Mesothelial cell of epicardium (in vitro differentiated cells): Measurements from ENCODE around the gene OR51I2. TPM values are rescaled to one million over a fixed set of nuclear protein-coding genes. Genes with fewer than 3 reads are reported as not detected.

Experiments
- DNase-seq, 2 experiments: peaks; one replicate each; pipeline ENCODE4 v3.0.0; 2021; ENCODE audit warnings: low spot score in 2 of 2; ENCODE audit not compliant: unreplicated experiment in 2 of 2
- H3K27ac Mint-ChIP-seq: 2 replicates; pipeline ENCODE4 v1.8.0; 2021; ENCODE audit warnings: mixed read lengths
- H3K27me3 Mint-ChIP-seq: 2 replicates; pipeline ENCODE4 v1.8.0; 2021; ENCODE audit warnings: low read depth, mixed read lengths
- H3K36me3 Mint-ChIP-seq: 2 replicates; pipeline ENCODE4 v1.8.0; 2021; ENCODE audit warnings: mixed read lengths
- H3K4me1 Mint-ChIP-seq: 2 replicates; pipeline ENCODE4 v1.8.0; 2021; ENCODE audit warnings: mixed read lengths
- H3K4me3 Mint-ChIP-seq: 2 replicates; pipeline ENCODE4 v1.8.0; 2021; ENCODE audit warnings: mild to moderate bottlenecking, moderate library complexity, mixed read lengths
- H3K9me3 Mint-ChIP-seq: 2 replicates; pipeline ENCODE4 v1.8.0; 2021; ENCODE audit warnings: mixed read lengths
- total RNA-seq: library from RNA; stranded (reverse); gene quantifications from 3 replicates; pipeline ENCODE4 v1.2.1, GENCODE V29; 2021
- TF ChIP-seq, protein P1 (sequence below): fragments of 200-600 bp; sonication (generic); IDR thresholded peaks from one replicate; pipeline ENCODE4 v1.5.0; 2021; ENCODE audit warnings: antibody characterized with exemption; ENCODE audit not compliant: unreplicated experiment

OR51I2 gene
- total RNA-seq, 1 donor from 2014 or later: not detected

DNA sequence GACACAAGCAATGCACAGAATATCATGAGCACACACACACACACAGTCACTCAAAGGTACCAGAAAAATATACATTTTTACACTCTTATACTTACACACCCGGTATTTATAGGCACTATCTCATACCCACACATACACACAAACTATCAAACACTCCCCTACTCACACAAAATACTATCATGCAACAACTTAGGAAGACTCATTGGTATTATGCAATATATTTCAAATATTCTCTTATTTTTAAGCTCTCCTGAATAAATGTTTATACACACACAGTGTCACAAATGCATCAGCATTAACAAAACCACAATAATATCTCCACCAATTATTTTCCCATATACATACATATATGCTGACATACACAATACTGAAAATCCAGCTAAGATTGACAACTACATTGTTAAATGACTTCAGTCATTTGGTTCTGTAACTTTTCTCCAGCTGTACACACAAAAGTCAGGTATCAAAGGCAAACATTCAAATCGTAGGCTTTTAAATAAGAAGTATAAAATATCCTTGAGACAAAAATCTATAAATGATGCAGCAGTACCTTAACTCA is 5.2 kb upstream of the OR51I2 start:
- H3K9me3 Mint-ChIP-seq: peaks cover 5% of the 10 kb centered on the region
- H3K4me3 Mint-ChIP-seq: no peak overlapping the region
- DNase-seq: no peak
- no peaks in the 10 kb centered on the region for H3K4me1 Mint-ChIP-seq
- TF ChIP-seq, protein P1, sequence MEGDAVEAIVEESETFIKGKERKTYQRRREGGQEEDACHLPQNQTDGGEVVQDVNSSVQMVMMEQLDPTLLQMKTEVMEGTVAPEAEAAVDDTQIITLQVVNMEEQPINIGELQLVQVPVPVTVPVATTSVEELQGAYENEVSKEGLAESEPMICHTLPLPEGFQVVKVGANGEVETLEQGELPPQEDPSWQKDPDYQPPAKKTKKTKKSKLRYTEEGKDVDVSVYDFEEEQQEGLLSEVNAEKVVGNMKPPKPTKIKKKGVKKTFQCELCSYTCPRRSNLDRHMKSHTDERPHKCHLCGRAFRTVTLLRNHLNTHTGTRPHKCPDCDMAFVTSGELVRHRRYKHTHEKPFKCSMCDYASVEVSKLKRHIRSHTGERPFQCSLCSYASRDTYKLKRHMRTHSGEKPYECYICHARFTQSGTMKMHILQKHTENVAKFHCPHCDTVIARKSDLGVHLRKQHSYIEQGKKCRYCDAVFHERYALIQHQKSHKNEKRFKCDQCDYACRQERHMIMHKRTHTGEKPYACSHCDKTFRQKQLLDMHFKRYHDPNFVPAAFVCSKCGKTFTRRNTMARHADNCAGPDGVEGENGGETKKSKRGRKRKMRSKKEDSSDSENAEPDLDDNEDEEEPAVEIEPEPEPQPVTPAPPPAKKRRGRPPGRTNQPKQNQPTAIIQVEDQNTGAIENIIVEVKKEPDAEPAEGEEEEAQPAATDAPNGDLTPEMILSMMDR: no peak
- no peak overlapping the region for H3K27ac Mint-ChIP-seq
- no peaks in the 10 kb centered on the region for H3K36me3 Mint-ChIP-seq
- peaks cover 39% of the 10 kb centered on the region for H3K27me3 Mint-ChIP-seq

DNA sequence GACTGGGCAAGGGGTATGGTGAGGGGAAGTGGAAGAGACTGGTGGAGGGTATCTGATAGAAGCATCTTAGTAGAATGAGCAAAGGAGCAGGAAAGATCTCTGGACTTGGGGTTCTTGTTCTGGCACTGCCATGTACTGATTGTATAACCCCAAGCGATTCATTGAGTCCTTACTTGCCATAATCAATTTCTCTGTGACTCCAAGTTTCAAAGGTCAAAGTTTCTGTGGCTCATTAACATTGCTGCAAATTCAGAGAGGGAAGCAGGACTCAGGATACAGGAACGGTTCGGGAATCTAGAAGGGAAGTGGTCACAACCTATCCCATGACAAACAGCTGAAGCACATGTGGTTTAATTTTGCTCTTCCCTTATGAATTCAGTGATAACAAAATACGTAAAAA is 309 bp downstream of the OR51I2 start:
- Mint-ChIP-seq H3K9me3 (no peaks in the 10 kb centered on the region), H3K4me1 (no peaks in the 10 kb centered on the region), H3K36me3 (no peaks in the 10 kb centered on the region), H3K4me3 (no peak overlapping the region), H3K27ac (no peak overlapping the region), H3K27me3 (peaks cover 37% of the 10 kb centered on the region)
- no peak for DNase-seq
- TF ChIP-seq, protein P1: no peak

DNA sequence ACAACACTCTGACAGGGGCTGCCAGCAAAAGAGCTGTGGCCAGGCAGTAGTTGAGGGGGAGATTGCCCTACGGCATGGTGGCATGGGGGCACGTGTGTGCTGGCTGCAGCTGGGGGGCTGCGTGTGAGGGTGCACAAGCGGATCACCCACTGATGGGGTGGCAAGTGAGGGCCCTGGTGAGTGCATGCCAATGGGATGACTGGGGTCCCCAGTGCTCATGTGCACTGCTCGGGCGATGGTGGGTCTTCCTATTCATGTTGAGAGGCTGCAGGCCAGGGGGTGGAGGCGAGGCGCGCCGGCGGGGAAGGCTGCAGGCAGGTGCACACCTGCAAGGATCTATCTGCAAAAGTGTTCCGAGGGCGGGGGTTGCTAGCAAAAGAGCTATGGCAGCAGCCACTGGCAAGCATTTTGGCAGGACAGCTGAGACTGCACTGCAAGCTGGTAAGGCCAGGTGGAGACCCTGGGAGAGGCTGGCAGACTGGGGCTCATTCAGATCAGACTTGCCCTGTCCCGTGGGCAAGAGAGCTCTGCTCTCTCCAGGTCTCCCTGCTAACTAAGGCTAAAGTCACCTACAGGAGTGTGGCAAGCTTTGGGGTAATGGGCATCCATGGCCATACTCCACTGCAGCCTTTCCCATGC is 12.0 kb downstream of the OR51I2 start:
- no peak for DNase-seq
- TF ChIP-seq, protein P1: no peak
- H3K4me3 Mint-ChIP-seq: no peak overlapping the region
- no peak overlapping the region for H3K27ac Mint-ChIP-seq
- no peaks in the 10 kb centered on the region for H3K27me3 Mint-ChIP-seq
- no peaks in the 10 kb centered on the region for H3K9me3 Mint-ChIP-seq
- no peaks in the 10 kb centered on the region for H3K36me3 Mint-ChIP-seq
- no peaks in the 10 kb centered on the region for H3K4me1 Mint-ChIP-seq

DNA sequence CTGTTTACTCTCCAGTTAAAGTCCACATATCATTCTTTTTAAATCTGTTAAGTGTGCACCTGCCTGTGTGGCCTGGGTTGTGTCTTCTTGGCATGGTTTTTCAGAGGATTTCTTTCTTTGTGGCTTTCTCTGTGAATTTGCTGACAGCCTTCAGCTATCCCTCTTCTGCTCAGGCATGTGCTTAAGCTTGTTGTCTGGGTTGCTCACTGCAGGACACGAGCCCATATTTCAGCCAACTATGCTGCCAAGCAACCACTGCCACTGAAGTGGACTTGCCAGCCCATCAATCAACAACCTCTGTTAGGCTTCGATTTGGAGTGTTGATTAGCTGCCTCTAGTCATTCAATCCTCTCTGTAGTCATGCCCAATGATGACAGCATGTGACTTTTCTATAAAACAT is 18.4 kb downstream of the OR51I2 start:
- Mint-ChIP-seq H3K27ac (no peak overlapping the region), H3K36me3 (no peaks in the 10 kb centered on the region), H3K9me3 (no peaks in the 10 kb centered on the region), H3K4me3 (no peak overlapping the region), H3K4me1 (no peaks in the 10 kb centered on the region), H3K27me3 (peaks cover 21% of the 10 kb centered on the region)
- no peak for DNase-seq
- TF ChIP-seq, protein P1: no peak

DNA sequence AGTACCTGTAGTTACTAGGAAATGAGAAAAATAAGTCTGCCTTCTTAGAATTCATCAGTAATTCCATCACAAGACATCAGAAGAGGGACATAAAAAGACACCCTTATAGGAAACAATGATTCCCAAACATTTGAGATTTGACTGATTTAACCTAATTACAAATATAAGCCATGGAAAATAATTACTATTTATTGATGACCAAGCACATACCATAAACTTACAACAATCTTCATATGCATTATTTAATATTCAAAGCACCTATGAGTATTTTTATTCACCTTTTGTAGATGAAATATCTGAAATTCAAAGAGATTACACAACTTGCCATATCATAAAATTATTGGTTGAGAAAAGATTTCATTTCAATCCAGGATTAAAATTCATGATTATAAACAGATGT is 24.8 kb downstream of the OR51I2 start:
- no peak overlapping the region for H3K4me3 Mint-ChIP-seq
- H3K4me1 Mint-ChIP-seq: no peaks in the 10 kb centered on the region
- no peaks in the 10 kb centered on the region for H3K9me3 Mint-ChIP-seq
- no peak for DNase-seq
- H3K36me3 Mint-ChIP-seq: no peaks in the 10 kb centered on the region
- TF ChIP-seq, protein P1: no peak
- H3K27ac Mint-ChIP-seq: no peak overlapping the region
- peaks cover 36% of the 10 kb centered on the region for H3K27me3 Mint-ChIP-seq
